GM19438 (cell line): ENCODE data around the gene UBA52.

Experiments
- ATAC-seq: cut with Tn5 transposase; IDR thresholded peaks from one replicate; pipeline ENCODE4 v1.9.1; 2021; ENCODE audit warnings: low read depth; ENCODE audit not compliant: unreplicated experiment

UBA52 gene

GRCh38 chr19:18607226-18608101 lies 35.8 kb downstream of the UBA52 start:
- no peak for ATAC-seq

GRCh38 chr19:18608102-18608804 lies 36.6 kb downstream of the UBA52 start:
- ATAC-seq, result no peak

- ATAC-seq, result no peak
Observed at GRCh38 chr19:18608805-18609716, 37.4 kb downstream of the UBA52 start.

- ATAC-seq, result no peak
Observed at GRCh38 chr19:18609717-18610051, 38.0 kb downstream of the UBA52 start.

GRCh38 chr19:18610245-18610555 lies 38.5 kb downstream of the UBA52 start:
- no peak for ATAC-seq

- ATAC-seq, result no peak
Observed at GRCh38 chr19:18610556-18611326, 39.1 kb downstream of the UBA52 start.

GRCh38 chr19:18611327-18612050 lies 39.8 kb downstream of the UBA52 start:
- ATAC-seq, result no peak

GRCh38 chr19:18612051-18612771 lies 40.6 kb downstream of the UBA52 start:
- ATAC-seq, result no peak

- ATAC-seq, result no peak
Observed at GRCh38 chr19:18612772-18613588, 41.3 kb downstream of the UBA52 start, which contains the start of gene TMEM59L. Gene TMEM59L, plus strand, starts transcription at chr19:18612870. Its CDS starts 89 bp downstream, at chr19:18612959.

- no peak for ATAC-seq
Observed at GRCh38 chr19:18613589-18614234, 42.1 kb downstream of the UBA52 start.

GRCh38 chr19:18616023-18616422 lies 44.4 kb downstream of the UBA52 start:
- ATAC-seq, result no peak

GRCh38 chr19:18617562-18617961 lies 45.9 kb downstream of the UBA52 start:
- no peak for ATAC-seq

GRCh38 chr19:18618236-18618635 lies 46.6 kb downstream of the UBA52 start:
- ATAC-seq, result no peak

GRCh38 chr19:18620311-18620710 lies 48.7 kb downstream of the UBA52 start:
- no peak for ATAC-seq

- ATAC-seq, result no peak
Observed at GRCh38 chr19:18620902-18621301, 49.2 kb downstream of the UBA52 start.

GRCh38 chr19:18626906-18627305 lies 55.2 kb downstream of the UBA52 start:
- no peak for ATAC-seq
